Measurements from ENCODE around the gene DOCK4.
A peak's percentile ranks its signal among the peaks of the same experiment; 100 is the strongest.

The DOCK4 gene

DNA sequence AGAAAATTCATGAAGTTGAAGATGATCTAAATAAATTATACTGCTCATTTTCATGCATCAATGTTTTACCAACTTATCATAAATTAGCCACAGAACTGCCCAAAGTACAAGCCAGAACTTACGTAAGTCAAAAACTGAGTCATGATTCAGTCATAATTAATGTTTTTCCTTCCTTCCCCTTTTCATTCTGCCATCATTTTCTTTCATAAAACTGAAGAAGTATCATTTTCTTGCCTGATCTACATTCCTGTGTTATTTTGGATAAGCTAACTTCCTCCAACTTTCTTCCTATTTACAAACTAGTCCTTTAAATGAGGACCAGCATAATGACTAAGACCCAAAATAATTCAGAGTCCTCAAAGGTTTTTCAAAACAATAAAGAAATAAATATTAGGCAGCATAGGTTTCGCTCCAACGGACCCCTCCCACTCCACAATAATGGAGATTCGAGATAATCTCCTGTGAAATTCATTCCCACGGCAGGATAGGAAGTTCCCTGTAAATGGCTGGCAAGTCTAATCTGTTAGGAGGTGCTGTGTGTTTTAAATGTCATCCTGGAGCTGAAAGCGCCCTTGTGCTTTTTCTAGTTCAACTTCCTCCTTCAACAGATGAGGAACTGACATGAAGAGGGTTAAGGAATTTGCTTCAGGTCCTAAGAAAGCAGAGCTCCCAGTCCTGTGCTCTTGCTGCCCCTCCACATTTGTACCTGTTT is 218.9 kb downstream of the DOCK4 start:
- DNase-seq (ENCODE audit: low read depth) = peak; percentile 68
- Histone ChIP-seq H3K27me3 (replicated peaks; ENCODE audit: control insufficient read depth, insufficient read depth, low read length) (no peaks in the 10 kb centered on the region), H3K9me3 (ENCODE audit: control insufficient read depth, low read length) (no peaks in the 10 kb centered on the region), H3K4me3 (ENCODE audit: low read length) (no peak overlapping the region), H3K36me3 (ENCODE audit: control insufficient read depth, insufficient read depth, low read length, severe bottlenecking) (no peaks in the 10 kb centered on the region), H3K9ac (ENCODE audit: low read length) (peak overlapping the region; percentile 18), H3K4me1 (ENCODE audit: control insufficient read depth, insufficient read depth, low read length) (peaks cover 14% of the 10 kb centered on the region)

DNA sequence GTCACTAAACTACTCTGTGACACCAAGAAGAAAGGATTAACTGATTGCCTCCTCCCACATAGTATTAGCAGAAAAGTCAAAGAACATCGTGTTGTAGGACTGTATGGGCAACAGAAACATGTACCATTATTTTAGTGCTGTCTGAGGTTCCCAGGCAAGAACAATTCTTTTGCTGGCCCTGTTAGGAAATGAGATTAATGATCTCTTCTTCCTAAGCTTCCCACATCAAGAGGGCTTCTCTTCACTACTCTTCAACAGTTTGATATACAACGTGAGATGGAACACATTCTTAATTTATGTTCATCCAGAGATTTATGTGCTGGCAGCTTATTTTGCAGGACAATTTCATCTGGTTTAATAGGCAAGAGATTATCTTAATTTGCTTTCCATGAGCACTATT is 219.6 kb downstream of the DOCK4 start:
- H3K36me3 ChIP-seq (ENCODE audit: control insufficient read depth, insufficient read depth, low read length, severe bottlenecking) = no peaks in the 10 kb centered on the region
- H3K4me1 ChIP-seq (ENCODE audit: control insufficient read depth, insufficient read depth, low read length) = peaks cover 10% of the 10 kb centered on the region
- H3K9me3 ChIP-seq (ENCODE audit: control insufficient read depth, low read length) = no peaks in the 10 kb centered on the region
- H3K4me3 ChIP-seq (ENCODE audit: low read length) = no peak overlapping the region
- H3K27me3 ChIP-seq (replicated peaks; ENCODE audit: control insufficient read depth, insufficient read depth, low read length) = no peaks in the 10 kb centered on the region
- H3K9ac ChIP-seq (ENCODE audit: low read length) = no peak overlapping the region
- DNase-seq (ENCODE audit: low read depth) = no peak

- Histone ChIP-seq H3K9ac (ENCODE audit: low read length) (no peak overlapping the region), H3K4me1 (ENCODE audit: control insufficient read depth, insufficient read depth, low read length) (peaks cover 13% of the 10 kb centered on the region), H3K36me3 (ENCODE audit: control insufficient read depth, insufficient read depth, low read length, severe bottlenecking) (no peaks in the 10 kb centered on the region), H3K9me3 (ENCODE audit: control insufficient read depth, low read length) (no peaks in the 10 kb centered on the region), H3K27me3 (replicated peaks; ENCODE audit: control insufficient read depth, insufficient read depth, low read length) (no peaks in the 10 kb centered on the region), H3K4me3 (ENCODE audit: low read length) (no peak overlapping the region)
- no peak for DNase-seq (ENCODE audit: low read depth)
Observed at GRCh38 chr7:111985798-111986197, 220.4 kb downstream of the DOCK4 start.

- H3K36me3 ChIP-seq (ENCODE audit: control insufficient read depth, insufficient read depth, low read length, severe bottlenecking) = no peaks in the 10 kb centered on the region
- H3K4me3 ChIP-seq (ENCODE audit: low read length) = no peak overlapping the region
- DNase-seq (ENCODE audit: low read depth) = peak; percentile 41
- H3K9ac ChIP-seq (ENCODE audit: low read length) = no peak overlapping the region
- peaks cover 13% of the 10 kb centered on the region for H3K4me1 ChIP-seq (ENCODE audit: control insufficient read depth, insufficient read depth, low read length)
- no peaks in the 10 kb centered on the region for H3K27me3 ChIP-seq (replicated peaks; ENCODE audit: control insufficient read depth, insufficient read depth, low read length)
- H3K9me3 ChIP-seq (ENCODE audit: control insufficient read depth, low read length) = no peaks in the 10 kb centered on the region
Observed at GRCh38 chr7:111982804-111983203, 223.4 kb downstream of the DOCK4 start.

GRCh38 chr7:111982133-111982532 is 224.1 kb downstream of the DOCK4 start:
- H3K4me1 ChIP-seq (ENCODE audit: control insufficient read depth, insufficient read depth, low read length) = peaks cover 10% of the 10 kb centered on the region
- no peaks in the 10 kb centered on the region for H3K36me3 ChIP-seq (ENCODE audit: control insufficient read depth, insufficient read depth, low read length, severe bottlenecking)
- H3K9ac ChIP-seq (ENCODE audit: low read length) = no peak overlapping the region
- H3K4me3 ChIP-seq (ENCODE audit: low read length) = no peak overlapping the region
- H3K9me3 ChIP-seq (ENCODE audit: control insufficient read depth, low read length) = no peaks in the 10 kb centered on the region
- no peak for DNase-seq (ENCODE audit: low read depth)
- no peaks in the 10 kb centered on the region for H3K27me3 ChIP-seq (replicated peaks; ENCODE audit: control insufficient read depth, insufficient read depth, low read length)

GRCh38 chr7:111980725-111981124 is 225.5 kb downstream of the DOCK4 start:
- no peak for DNase-seq (ENCODE audit: low read depth)
- Histone ChIP-seq H3K9ac (ENCODE audit: low read length) (no peak overlapping the region), H3K9me3 (ENCODE audit: control insufficient read depth, low read length) (no peaks in the 10 kb centered on the region), H3K4me3 (ENCODE audit: low read length) (no peak overlapping the region), H3K36me3 (ENCODE audit: control insufficient read depth, insufficient read depth, low read length, severe bottlenecking) (no peaks in the 10 kb centered on the region), H3K4me1 (ENCODE audit: control insufficient read depth, insufficient read depth, low read length) (peaks cover 3% of the 10 kb centered on the region), H3K27me3 (replicated peaks; ENCODE audit: control insufficient read depth, insufficient read depth, low read length) (no peaks in the 10 kb centered on the region)

DNA sequence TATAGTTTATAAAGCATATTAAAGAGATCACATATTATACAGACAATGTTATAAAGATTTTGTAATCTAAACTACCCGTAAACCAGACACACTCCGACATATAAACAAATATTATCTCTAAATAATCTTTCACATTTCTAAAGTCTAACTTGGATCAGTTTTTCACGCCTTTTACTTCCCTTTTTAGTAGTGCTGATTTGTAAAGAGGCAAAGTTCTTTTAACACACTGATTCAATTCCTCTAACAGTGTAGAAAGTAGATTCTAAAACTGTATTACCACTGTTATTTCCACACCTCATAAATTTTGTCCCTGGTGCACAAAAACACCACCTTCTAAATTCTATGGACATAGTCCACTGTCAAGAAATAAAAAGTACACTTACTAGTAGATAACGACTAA is 230.9 kb downstream of the DOCK4 start:
- no peaks in the 10 kb centered on the region for H3K36me3 ChIP-seq (ENCODE audit: control insufficient read depth, insufficient read depth, low read length, severe bottlenecking)
- H3K9ac ChIP-seq (ENCODE audit: low read length) = no peak overlapping the region
- H3K9me3 ChIP-seq (ENCODE audit: control insufficient read depth, low read length) = no peaks in the 10 kb centered on the region
- no peak for DNase-seq (ENCODE audit: low read depth)
- H3K4me1 ChIP-seq (ENCODE audit: control insufficient read depth, insufficient read depth, low read length) = no peaks in the 10 kb centered on the region
- H3K27me3 ChIP-seq (replicated peaks; ENCODE audit: control insufficient read depth, insufficient read depth, low read length) = no peaks in the 10 kb centered on the region
- no peak overlapping the region for H3K4me3 ChIP-seq (ENCODE audit: low read length)

DNA sequence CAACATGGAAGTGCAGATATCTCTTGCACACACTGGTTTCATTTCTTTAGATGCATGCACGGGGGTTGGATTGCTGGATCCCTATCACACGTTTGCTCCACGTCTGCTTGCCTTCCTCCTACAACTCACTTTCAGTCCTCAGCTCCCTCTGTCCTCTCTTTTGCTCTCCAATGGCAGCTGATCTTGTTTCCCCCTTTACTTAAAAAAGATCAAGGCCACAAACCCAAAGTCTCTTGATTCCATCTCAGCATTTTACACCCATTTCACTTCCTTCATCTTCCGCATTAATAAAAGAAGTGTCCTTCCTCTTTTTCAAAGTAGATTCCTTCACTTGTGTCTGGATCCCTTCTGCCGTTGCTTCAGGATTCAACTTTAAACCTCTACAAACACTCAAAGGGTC is 245.2 kb downstream of the DOCK4 start:
- Histone ChIP-seq H3K4me3 (ENCODE audit: low read length) (no peak overlapping the region), H3K4me1 (ENCODE audit: control insufficient read depth, insufficient read depth, low read length) (no peaks in the 10 kb centered on the region), H3K9me3 (ENCODE audit: control insufficient read depth, low read length) (no peaks in the 10 kb centered on the region), H3K27me3 (replicated peaks; ENCODE audit: control insufficient read depth, insufficient read depth, low read length) (no peaks in the 10 kb centered on the region), H3K36me3 (ENCODE audit: control insufficient read depth, insufficient read depth, low read length, severe bottlenecking) (no peaks in the 10 kb centered on the region), H3K9ac (ENCODE audit: low read length) (no peak overlapping the region)
- no peak for DNase-seq (ENCODE audit: low read depth)

- peaks cover 3% of the 10 kb centered on the region for H3K4me1 ChIP-seq (ENCODE audit: control insufficient read depth, insufficient read depth, low read length)
Observed at GRCh38 chr7:111958896-111959295, 247.3 kb downstream of the DOCK4 start.

GRCh38 chr7:111958431-111958830 is 247.8 kb downstream of the DOCK4 start:
- Histone ChIP-seq H3K9me3 (ENCODE audit: control insufficient read depth, low read length) (no peaks in the 10 kb centered on the region), H3K4me3 (ENCODE audit: low read length) (no peak overlapping the region), H3K27me3 (replicated peaks; ENCODE audit: control insufficient read depth, insufficient read depth, low read length) (no peaks in the 10 kb centered on the region), H3K4me1 (ENCODE audit: control insufficient read depth, insufficient read depth, low read length) (peaks cover 7% of the 10 kb centered on the region), H3K36me3 (ENCODE audit: control insufficient read depth, insufficient read depth, low read length, severe bottlenecking) (no peaks in the 10 kb centered on the region), H3K9ac (ENCODE audit: low read length) (no peak overlapping the region)
- no peak for DNase-seq (ENCODE audit: low read depth)

More at GRCh38 chr7:111958896-111959295, 247.3 kb downstream of the DOCK4 start:
- Histone ChIP-seq H3K27me3 (replicated peaks; ENCODE audit: control insufficient read depth, insufficient read depth, low read length) (no peaks in the 10 kb centered on the region), H3K9me3 (ENCODE audit: control insufficient read depth, low read length) (no peaks in the 10 kb centered on the region), H3K9ac (ENCODE audit: low read length) (no peak overlapping the region), H3K36me3 (ENCODE audit: control insufficient read depth, insufficient read depth, low read length, severe bottlenecking) (no peaks in the 10 kb centered on the region), H3K4me3 (ENCODE audit: low read length) (no peak overlapping the region)
- DNase-seq (ENCODE audit: low read depth) = peak; percentile 30

- Histone ChIP-seq H3K9ac (ENCODE audit: low read length) (no peak overlapping the region), H3K4me1 (ENCODE audit: control insufficient read depth, insufficient read depth, low read length) (peaks cover 17% of the 10 kb centered on the region), H3K27me3 (replicated peaks; ENCODE audit: control insufficient read depth, insufficient read depth, low read length) (no peaks in the 10 kb centered on the region), H3K36me3 (ENCODE audit: control insufficient read depth, insufficient read depth, low read length, severe bottlenecking) (no peaks in the 10 kb centered on the region), H3K9me3 (ENCODE audit: control insufficient read depth, low read length) (no peaks in the 10 kb centered on the region), H3K4me3 (ENCODE audit: low read length) (no peak overlapping the region)
- DNase-seq (ENCODE audit: low read depth) = no peak
Observed at GRCh38 chr7:111955616-111956015, 250.6 kb downstream of the DOCK4 start.
